Left forelimb (tissue), 1 donor: Measurements from ENCODE around the gene CDRT4.
"Not testable (repeated sequence)": the region's sequence is repeated elsewhere in the genome, so short reads cannot be mapped to it uniquely, and the experiment has no call there.

Experiments
- DNase-seq: peaks from one replicate; pipeline ENCODE4 v3.0.0-alpha.2; 2018; ENCODE audit warnings: low spot score

The CDRT4 gene

DNA sequence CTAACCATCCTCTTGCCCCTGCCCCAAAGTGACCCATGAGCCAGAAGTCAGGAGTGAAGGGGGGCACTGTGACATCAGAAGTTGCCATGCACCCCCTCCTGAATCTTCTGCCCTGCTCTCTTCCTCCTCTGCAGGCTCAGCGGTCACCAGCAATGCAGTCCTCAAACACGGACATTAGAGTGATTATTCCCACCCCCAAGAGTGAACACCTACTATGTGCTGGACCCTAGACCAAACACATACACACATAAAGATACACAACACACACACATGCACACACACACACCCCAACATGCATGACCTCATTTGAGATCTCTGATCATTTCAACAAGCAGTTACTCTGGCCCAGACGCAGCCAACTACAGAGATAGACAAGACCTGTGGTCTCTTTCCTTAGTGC lies at the start of gene CDRT4:
CDRT4 (minus strand) TSS at position 30 of the 400 bp plus-strand sequence. CDS start 27,383 bp downstream, outside the sequence.
- DNase-seq, result no peak

DNA sequence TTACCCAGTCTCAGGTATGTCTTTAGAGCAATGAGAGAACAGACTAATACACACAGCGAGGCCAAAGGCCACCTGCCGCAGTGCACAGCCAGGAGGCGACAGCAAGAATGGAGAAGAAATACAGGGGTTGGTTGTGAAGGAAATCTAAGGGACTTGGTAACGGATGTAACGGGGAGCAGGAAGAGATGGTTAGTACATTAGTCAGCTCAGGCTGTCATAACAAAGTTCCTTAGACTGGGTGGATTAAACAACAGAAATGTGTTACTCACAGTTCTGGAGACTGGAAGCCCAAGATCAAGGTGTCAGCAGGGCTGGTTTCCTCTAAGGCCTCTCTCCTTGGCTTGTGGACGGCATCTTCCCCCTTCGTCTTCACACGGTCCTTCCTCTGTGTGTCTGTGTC lies 48.7 kb upstream of the CDRT4 start:
- DNase-seq, result no peak

DNA sequence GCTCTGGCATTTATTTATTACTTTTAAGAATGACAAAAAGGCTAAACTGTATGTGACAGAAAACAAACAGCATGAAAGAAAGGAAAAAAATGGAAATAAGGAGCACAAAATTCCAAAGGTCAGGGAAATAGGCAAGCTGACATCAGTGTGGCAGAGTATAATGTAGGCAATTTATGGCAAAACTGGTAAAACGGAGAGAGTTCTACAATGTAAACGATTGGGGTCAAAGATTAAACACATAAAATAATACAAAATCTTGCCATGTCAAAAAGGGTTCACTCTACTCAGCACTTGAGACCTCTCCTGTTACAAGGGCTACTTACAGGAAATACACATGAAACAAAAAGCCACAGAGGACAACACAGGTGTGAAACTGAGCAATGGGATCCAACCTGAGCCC lies 47.0 kb upstream of the CDRT4 start:
- DNase-seq, result no peak

DNA sequence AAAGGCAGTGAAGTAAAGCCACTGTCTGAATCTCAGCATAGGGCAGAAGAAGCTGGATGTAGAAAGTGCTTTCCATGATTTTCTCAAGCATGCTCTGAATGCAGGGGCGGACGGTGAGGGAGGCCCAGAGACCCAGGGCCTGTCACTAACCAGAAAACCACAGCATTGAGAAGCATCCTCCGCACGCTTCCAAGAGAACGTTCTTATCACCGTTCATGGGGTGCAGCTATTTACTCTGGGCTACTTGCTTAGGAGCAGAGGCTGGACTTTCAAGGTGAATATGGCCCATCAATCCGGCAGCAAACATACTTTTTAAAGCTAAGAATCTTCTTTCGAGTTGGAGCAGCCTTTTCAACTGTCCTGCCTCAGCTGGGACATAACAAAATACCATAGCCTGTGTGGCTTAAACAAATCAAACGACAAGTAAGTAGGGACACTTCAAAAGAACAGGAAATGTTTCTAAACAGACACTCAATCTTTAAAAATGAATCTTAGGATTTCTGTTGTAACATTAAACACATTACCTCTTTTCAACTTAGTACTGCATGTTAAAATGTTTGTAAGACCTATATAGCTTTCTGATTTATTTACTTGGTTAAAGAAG lies 46.5 kb upstream of the CDRT4 start:
- DNase-seq, result no peak

DNA sequence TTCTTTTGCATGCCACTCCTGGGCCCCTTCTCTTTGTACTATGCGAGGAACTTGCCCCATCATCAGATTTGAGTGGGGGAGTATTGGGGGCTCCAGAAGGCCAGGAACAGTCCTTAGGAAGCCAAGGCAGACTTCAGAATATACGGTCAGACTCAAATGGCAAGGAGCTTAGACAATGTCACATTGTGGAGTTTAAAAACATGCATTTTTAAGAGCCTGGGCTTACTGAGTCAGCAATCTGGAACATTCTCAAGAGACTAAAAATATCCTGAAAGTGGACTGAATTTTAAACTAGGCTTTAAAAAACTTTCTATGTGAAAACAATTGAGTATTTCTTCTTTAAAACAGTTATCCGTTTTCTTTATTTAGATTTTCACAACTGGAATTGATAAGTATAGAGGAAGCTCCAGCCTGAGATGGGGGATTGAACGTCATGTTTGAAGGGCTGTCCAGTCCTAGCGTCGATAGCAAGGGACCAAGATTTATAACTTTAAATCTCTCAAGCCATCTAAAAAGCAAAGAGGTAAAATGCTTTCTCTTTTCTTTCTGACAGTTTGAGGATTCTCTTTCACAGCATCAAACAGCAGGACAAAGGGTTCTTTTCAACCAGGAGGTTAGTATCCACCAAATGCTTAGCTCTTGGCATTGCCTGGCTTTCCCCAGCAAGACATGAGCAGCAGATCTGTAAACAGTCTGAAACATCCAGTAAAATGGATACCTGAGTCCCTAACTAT lies 45.8 kb upstream of the CDRT4 start:
- DNase-seq, result no peak

DNA sequence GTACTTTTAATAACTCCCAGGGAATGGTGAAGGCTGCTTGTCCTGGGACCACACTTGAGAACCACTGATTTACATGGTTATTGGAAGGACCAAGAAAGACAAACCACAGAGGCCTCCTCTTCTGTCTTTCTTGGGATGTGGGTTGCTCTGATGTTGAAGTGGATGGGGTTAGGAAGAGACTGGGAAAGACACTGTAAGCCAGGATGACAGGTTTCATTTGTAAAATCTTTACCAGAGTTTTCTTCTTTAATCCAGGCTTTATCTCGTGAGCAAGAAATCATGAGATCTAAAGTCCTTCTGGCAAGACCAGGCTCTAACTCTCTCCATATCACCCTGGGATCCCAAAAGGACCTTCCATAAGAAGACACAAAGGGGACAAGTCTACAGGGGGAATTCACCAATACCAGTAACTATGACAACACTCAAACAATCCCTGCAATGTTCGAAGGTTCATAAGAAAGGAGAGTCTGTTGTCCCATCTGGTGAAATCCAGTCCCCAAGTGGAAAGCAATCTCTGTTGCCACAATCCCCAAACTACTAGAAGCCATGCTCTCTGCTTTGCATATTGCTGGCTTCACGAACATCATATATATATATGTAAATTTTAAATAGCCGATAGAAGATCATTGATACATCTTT lies 44.8 kb upstream of the CDRT4 start:
- DNase-seq, result no peak

DNA sequence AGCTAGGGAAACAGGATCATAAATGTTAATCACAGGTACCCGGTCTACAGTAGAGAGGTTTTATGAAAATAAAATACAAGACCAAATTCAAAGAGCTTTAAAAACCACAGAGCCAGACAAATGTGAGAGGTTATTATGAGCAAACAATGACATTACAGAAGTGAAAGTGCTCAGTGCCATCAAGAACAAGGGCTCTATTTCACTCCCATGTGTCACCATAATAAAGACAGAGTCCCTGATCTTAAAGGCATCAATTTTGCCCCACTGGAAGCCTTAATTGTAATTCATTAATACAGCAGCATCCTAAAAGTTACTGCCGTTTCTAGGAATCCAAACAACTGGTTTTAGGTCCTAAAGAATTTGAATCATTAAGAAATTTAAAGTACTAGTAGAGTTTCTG lies 43.7 kb upstream of the CDRT4 start:
- no peak for DNase-seq

DNA sequence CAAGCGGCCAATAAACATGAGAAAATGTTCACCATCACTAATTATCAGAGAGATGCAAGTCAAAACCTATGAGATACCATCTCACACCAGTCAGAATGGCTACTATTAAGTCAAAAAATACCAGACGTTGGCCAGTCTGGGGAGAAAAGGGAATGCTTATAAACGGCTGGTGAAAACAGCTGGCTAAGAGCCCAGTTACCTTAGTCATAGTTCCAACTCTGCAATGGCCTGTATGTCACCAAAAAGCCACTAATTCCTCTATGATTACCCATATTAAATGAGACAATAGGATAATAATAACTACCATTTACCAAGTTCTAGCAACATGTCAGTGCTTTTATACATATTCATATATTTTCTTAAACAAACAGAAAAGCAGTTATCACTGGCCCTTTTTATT lies 42.9 kb upstream of the CDRT4 start:
- DNase-seq, result no peak

DNA sequence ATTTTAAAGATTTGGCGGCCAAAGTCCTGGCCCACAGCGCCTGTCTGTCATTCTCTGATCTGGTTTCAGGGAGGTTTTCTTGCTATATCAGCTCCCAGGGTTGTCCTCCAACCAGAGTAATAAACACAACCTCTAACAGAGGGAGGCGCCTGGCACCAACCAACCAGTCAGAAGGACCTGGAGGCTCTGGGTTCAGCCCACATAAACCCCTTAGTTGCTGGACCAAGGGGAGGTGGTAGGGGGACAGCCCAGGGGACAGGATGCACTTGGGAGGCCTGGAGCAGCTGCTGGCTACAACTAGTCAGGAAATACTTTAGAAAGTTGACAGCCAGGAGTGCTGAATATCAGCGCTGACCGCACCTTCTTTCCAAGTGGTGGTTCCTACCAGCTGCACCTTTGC lies 41.7 kb upstream of the CDRT4 start:
- no peak for DNase-seq

DNA sequence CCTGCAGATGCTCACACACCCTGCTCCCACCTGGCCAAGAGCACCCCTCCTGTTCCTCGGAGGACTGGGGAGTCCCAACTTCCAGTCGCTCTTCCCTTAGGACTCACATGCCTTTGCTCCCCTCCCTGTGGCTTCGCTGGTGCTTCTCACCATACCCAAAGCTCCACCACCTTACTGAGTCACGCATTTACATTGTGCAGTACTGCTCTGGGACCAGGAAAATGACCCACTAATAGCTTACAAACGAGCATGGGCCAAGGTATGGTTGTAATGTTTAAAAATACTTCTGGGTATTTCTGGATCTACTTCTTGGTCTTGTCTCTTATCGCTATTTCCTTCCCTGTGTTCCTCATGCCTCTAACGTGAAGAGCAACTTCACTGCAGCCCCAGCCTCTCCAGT lies 41.0 kb upstream of the CDRT4 start:
- no peak for DNase-seq

DNA sequence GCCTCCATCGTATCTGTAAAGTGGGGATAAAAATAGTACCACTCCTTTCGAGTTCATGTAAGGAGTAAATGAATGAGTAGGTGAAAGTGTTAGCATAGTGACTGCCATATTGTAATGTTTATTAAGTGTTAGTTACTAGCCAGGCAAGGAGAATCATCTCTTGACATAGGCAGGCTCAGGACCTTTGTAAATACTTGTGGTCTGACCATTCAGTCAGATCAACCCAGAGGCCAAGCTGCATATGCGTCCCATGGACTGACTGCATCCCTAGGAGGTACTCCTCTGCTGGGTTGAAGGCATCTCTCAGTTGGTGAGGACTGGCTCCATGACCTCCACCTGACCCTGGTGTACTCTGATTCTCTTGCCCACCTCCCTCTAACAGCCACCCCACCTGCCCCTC lies 40.5 kb upstream of the CDRT4 start:
- no peak for DNase-seq

DNA sequence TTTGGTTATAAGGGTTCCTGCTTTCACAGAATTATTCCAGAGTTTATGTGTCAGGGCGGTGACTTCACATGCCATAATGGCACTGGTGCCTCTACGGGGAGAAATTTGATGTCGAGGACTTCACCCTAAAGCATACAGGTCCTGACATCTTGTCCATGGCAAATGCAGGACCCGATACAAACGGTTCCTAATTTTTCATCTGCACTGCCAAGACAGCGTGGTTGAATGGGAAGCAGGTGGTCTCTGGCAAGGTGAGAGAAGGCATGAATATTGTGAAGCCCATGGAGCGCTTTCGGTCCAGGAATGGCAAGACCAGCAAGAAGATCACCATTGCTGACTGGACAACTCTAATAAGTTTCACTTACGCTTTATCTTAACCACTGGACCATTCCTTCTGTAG lies 39.6 kb upstream of the CDRT4 start:
- DNase-seq, result no peak

DNA sequence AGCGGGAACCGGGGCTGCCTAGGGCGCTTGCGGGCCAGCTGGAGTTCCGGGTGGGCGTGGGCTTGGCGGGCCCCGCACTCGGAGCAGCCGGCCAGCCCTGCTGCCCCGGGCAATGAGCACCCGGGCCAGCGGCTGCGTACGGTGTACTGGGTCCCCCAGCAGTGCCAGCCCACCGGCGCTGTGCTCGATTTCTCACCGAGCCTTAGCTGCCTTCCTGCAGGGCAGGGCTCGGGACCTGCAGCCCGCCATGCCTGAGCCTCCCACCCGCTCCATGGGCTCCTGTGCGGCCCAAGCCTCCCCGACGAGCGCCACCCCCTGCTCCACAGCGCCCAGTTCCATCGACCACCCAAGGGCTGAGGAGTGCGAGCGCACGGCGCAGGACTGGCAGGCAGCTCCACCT lies 38.3 kb upstream of the CDRT4 start:
- DNase-seq, result not testable (repeated sequence)

DNA sequence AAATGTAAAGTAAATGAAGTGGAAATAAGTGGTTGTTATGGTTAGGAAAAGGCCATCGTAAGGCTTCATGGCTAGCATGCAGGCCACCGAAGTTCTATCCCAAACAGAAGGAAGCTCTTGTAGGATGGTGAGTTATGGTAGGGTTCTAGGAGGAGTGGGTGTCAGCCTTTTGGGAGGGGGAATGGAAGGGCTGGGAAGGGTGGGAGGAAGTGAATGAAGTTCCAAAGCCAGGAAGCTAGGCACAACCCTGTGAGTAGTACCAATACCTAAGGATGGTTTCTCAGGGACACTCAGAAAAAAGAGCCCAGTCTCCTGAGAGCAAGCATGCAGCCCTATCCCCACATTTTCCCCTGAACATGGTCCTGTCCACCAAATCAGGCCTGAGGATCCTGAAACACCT lies 36.3 kb upstream of the CDRT4 start:
- no peak for DNase-seq

DNA sequence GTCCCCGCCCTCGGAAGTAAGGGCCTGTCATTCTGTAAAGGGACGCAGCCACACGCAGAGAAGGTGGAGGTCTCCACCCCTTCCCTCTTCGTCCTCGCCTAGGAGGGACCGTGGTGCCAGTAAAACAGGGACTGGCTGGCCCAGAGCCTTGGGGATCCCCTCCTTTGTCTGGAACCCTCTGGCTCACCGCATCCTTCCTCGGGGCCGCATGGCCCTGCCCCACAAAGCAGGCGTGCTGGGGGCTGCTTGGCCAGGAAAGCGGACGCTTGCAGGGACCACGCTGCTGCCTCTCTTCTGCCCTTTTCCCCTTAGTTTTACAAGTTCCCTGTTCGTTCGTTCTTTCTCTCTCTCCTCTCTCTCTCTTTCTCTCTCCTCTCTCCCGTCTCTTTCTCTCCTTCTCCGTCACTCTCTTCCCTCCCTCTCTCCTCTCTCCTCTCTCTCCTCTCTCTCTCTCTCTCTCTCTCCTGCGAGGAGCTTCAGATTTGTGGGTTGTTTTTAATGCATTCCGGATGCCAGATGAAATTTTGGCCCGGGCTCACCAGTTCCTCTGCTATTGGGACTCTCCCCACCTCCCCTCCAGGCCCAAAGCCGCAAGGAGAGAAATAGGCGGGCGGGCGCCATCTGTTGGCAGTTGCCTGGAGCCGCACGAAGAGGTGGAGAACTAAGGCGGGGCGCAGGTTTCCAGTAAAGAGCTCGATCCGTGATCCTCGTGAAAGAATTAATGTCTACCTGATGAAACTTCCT lies 35.1 kb upstream of the CDRT4 start:
- DNase-seq, result peak; percentile 92

DNA sequence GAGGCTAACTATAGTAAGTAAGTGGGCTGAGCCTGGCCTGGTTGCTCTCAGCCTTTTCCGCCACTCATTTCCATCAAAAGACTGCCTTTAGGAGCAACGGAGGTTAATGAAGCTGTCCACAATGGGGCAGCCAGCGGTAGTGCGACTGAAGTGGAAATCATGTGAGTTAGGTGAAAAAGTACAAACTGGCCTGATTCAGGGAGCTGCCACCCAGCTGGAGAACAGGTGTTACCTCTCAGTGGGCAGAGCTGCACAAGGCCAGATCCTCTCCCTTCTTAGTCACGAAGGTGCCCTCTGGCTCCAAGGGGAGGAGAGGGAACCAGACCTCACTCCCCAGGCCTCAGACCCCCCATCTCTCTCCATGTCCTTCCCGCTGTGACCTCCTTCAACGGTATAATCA lies 34.4 kb upstream of the CDRT4 start:
- no peak for DNase-seq

DNA sequence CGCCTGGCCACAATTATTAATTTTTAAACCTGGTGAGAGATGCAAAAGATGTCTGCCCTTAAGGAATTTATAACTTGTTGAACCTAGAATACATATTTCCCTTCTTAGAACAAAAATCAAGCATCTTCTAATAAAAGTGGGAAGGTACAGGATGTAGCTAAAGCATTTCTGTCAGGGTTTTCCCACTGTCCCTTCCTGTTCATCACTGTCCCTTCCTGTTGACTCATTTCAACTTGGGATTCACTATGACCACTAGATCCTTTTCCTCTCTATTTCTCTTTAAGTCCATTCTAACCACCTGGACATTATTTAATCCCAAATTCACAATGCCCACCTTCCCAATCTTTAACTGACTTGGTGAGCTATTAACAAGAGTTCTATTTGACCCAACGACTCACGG lies 33.9 kb upstream of the CDRT4 start:
- DNase-seq, result no peak

DNA sequence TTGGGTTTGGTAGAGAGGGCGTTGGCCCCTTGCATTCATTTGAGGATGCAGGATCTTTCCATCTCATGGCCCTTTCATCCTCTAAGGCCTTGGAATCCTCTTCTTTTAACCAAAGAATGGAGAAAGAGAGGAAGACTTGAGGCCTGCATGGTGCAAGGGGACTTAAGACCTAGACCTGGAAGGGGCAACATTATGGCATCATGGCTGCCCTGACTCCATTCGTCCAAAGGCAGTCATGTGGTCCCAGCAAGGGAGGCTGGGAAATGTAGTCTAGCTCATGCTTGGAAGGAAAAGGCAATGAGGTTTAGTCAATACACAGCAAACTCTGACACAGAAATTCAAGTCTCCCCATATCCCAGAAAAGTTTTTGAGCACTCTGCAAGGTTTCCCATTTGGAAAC lies 30.7 kb upstream of the CDRT4 start:
- DNase-seq, result no peak

DNA sequence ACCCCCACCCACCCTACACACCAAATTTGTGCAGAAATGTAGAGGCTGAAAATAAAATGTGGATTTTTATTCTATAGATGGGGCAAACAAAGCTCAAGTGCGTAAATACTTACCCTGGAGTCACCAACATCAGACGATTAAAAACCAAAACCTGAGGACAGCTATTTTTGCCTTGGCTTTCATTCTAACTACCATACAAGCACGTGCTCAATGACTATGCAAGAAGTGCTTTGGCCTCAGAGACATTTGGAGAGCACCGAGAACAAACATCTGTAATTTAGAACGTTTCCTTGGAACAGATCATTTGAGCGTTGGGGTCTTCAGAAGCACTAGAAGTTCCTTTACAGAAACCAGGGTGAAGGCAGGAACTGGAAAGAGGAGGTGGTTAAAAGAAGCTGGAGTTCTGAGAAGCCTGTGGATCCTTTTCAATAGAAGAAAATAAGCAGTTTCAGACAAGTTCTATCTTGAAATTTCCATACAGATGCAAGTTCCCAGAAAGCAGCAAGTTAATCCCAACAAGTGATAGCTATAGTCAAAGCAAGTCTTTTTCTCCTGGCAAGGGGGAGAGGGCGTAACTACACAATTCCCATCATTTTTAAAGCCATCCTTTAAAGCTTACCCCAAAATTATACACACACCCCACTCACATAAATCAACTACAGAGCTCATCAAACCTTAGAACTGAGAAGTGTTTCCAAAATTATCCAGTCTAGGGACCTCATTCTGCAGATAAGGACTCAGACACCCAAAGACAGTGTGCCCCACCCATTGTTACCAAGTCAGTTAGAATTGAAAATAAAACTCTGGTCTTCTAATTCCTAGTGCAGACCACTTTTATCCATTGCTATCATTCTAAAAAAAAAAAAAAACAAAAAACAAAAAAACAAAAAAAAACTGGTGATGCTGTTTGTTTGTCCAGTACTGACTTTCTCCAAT lies 29.6 kb upstream of the CDRT4 start:
- peak; percentile 20 for DNase-seq

DNA sequence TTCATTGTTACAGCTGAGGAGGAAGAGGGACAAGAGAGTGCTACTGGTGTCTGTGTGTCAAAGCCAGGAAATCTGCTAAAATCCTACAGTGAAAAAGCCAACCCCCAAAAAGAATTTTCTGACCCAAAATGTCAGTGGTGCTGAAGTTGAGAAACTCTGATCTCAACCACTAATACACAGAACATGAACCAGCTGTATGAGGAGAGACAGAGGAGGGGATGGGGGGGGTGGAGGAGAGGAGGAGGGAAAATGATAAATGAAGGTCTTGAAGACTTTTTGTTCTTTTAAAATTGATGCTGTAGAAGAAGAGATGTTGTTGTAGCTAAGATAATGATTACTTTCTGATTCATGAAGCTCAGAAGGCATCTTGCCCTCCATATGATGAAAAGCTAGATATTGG lies 27.4 kb upstream of the CDRT4 start:
- no peak for DNase-seq

DNA sequence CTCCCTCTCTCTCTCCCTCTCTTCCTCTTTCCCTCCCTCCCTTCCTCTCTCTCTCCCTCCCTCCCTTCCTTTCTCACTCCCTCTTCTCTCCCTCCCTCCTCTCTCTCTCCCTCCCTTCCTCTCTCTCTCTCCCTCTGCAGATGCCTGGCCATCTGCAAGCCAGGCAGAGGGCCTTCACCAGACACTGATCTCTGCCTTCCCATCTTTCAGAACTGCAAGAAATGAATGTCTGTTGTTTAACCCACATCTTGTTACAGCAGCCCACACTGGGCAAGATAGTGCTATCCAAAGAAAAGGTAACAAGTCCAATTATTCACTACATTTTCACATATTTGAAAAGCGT lies 26.2 kb upstream of the CDRT4 start:
- DNase-seq, result no peak
